HEK293T (cell line): ENCODE results near the gene GNA14.

Experiments
- CTCF ChIA-PET: fragments of 350-600 bp; formaldehyde crosslinking; extraction: SDS; loops from one replicate; lab custom pipeline; 2021; ENCODE audit warnings: antibody characterized with exemption, inconsistent platforms; lab: Yijun Ruan, JAX
- POLR2A ChIA-PET: fragments of 350-600 bp; formaldehyde crosslinking; extraction: SDS; loops from one replicate; lab custom pipeline; 2020; ENCODE audit warnings: antibody characterized with exemption, inconsistent platforms; lab: Yijun Ruan, JAX
- DNase-seq: peaks from one replicate; pipeline ENCODE4 v3.0.0; 2012; ENCODE audit warnings: mixed read lengths; ENCODE audit errors: extremely low spot score
- ARNT ChIP-seq: fragments of 450-650 bp; IDR thresholded peaks from 2 replicates; pipeline ENCODE4 v1.6.1; 2017; ENCODE audit warnings: mild to moderate bottlenecking
- BHLHE40 ChIP-seq: fragments of 450-650 bp; IDR thresholded peaks from 2 replicates; pipeline ENCODE4 v1.6.1; 2016; ENCODE audit warnings: mild to moderate bottlenecking, moderate library complexity, borderline replicate concordance
- CTBP1 ChIP-seq: fragments of 450-650 bp; IDR thresholded peaks from 2 replicates; pipeline ENCODE4 v1.6.1; 2016; ENCODE audit warnings: borderline replicate concordance
- ELF4 ChIP-seq: fragments of 450-650 bp; IDR thresholded peaks from 2 replicates; pipeline ENCODE4 v1.6.1; 2017; ENCODE audit warnings: antibody characterized with exemption
- FOXA1 ChIP-seq: fragments of 450-650 bp; IDR thresholded peaks from 2 replicates; pipeline ENCODE4 v1.6.1; 2016; ENCODE audit warnings: mild to moderate bottlenecking
- FOXK2 ChIP-seq: fragments of 450-650 bp; IDR thresholded peaks from 2 replicates; pipeline ENCODE4 v1.6.1; 2016; ENCODE audit warnings: mild to moderate bottlenecking
- FOXM1 ChIP-seq: fragments of 450-650 bp; IDR thresholded peaks from 2 replicates; pipeline ENCODE4 v1.6.1; 2017; ENCODE audit warnings: mild to moderate bottlenecking, borderline replicate concordance
- HDGF ChIP-seq: fragments of 450-650 bp; IDR thresholded peaks from 2 replicates; pipeline ENCODE4 v1.6.1; 2017; ENCODE audit warnings: antibody characterized with exemption, borderline replicate concordance
- L3MBTL2 ChIP-seq: fragments of 450-650 bp; conservative IDR thresholded peaks from 2 replicates; pipeline ENCODE4 v1.6.1; 2016; ENCODE audit warnings: mild to moderate bottlenecking
- LEF1 ChIP-seq: fragments of 450-650 bp; IDR thresholded peaks from 2 replicates; pipeline ENCODE4 v1.6.1; 2017; ENCODE audit warnings: mild to moderate bottlenecking, borderline replicate concordance
- NFRKB ChIP-seq: fragments of 450-650 bp; IDR thresholded peaks from 2 replicates; pipeline ENCODE4 v1.6.1; 2016; ENCODE audit warnings: mild to moderate bottlenecking, moderate library complexity
- PKNOX1 ChIP-seq: fragments of 450-650 bp; IDR thresholded peaks from 2 replicates; pipeline ENCODE4 v1.6.1; 2016
- SP1 ChIP-seq: fragments of 450-650 bp; IDR thresholded peaks from 2 replicates; pipeline ENCODE4 v1.6.1; 2017
- SUZ12 ChIP-seq: fragments of 450-650 bp; IDR thresholded peaks from 2 replicates; pipeline ENCODE4 v1.6.1; 2016; ENCODE audit warnings: mild to moderate bottlenecking
- TARDBP ChIP-seq: fragments of 450-650 bp; IDR thresholded peaks from 2 replicates; pipeline ENCODE4 v1.6.1; 2016
- ZNF384 ChIP-seq: fragments of 450-650 bp; IDR thresholded peaks from 2 replicates; pipeline ENCODE4 v1.6.1; 2016

The GNA14 gene

GRCh38 chr9:77546376-77546950 lies 101.7 kb downstream of the GNA14 start:
- DNase-seq: no peak
- ChIA-PET CTCF (no interaction called here), POLR2A (no interaction called here)
- TF ChIP-seq HDGF (no peak), SUZ12 (no peak), TARDBP (no peak), CTBP1 (no peak), NFRKB (no peak), ARNT (no peak), SP1 (no peak), ELF4 (no peak), ZNF384 (no peak)

GRCh38 chr9:77544546-77544945 lies 103.6 kb downstream of the GNA14 start:
- TF ChIP-seq FOXA1: no peak
- no peak for TF ChIP-seq NFRKB
- TF ChIP-seq FOXK2: no peak
- TF ChIP-seq HDGF: no peak
- no peak for TF ChIP-seq BHLHE40
- no peak for TF ChIP-seq ELF4
- no peak for TF ChIP-seq ARNT
- TF ChIP-seq SUZ12: no peak
- TF ChIP-seq L3MBTL2: no peak
- no peak for TF ChIP-seq FOXM1
- no peak for TF ChIP-seq SP1
- TF ChIP-seq ZNF384: no peak
- TF ChIP-seq CTBP1: no peak
- ChIA-PET CTCF (no interaction called here), POLR2A (no interaction called here)
- DNase-seq: no peak

GRCh38 chr9:77543131-77543822 lies 104.8 kb downstream of the GNA14 start:
- no peak for DNase-seq
- no peak for TF ChIP-seq LEF1
- TF ChIP-seq ARNT: no peak
- TF ChIP-seq L3MBTL2: no peak
- no peak for TF ChIP-seq TARDBP
- TF ChIP-seq NFRKB: no peak
- TF ChIP-seq ZNF384: no peak
- no peak for TF ChIP-seq PKNOX1
- TF ChIP-seq FOXK2: no peak
- no peak for TF ChIP-seq FOXM1
- no peak for TF ChIP-seq BHLHE40
- POLR2A ChIA-PET: no interaction called here
- CTCF ChIA-PET: no interaction called here

- CTCF ChIA-PET: no interaction called here
- POLR2A ChIA-PET: no interaction called here
- no peak for TF ChIP-seq NFRKB
- no peak for TF ChIP-seq PKNOX1
- TF ChIP-seq CTBP1: no peak
- no peak for TF ChIP-seq HDGF
- no peak for DNase-seq
Observed at GRCh38 chr9:77541600-77541999, 106.5 kb downstream of the GNA14 start.

- ChIA-PET CTCF (no interaction called here), POLR2A (no interaction called here)
- TF ChIP-seq SP1 (no peak), ELF4 (no peak), FOXM1 (no peak), NFRKB (no peak), ZNF384 (no peak), PKNOX1 (no peak), FOXA1 (no peak), CTBP1 (no peak), L3MBTL2 (no peak), FOXK2 (no peak), TARDBP (no peak), SUZ12 (no peak), BHLHE40 (no peak), LEF1 (no peak), HDGF (no peak), ARNT (no peak)
- DNase-seq: no peak
Observed at GRCh38 chr9:77541055-77541454, 107.1 kb downstream of the GNA14 start.

GRCh38 chr9:77534376-77535057 lies 113.6 kb downstream of the GNA14 start:
- no peak for TF ChIP-seq ELF4
- ChIA-PET POLR2A (no interaction called here), CTCF (no interaction called here)
- DNase-seq: no peak
